GM18517 (cell line): ENCODE measurements around the gene TAS2R3.
"Not testable (repeated sequence)": the region's sequence is repeated elsewhere in the genome, so short reads cannot be mapped to it uniquely, and the experiment has no call there.

Source experiments
- ATAC-seq: cut with Tn5 transposase; IDR thresholded peaks from one replicate; pipeline ENCODE4 v1.9.1; 2021; ENCODE audit warnings: mild to moderate bottlenecking, moderate library complexity; ENCODE audit not compliant: unreplicated experiment

The TAS2R3 gene, protein sequence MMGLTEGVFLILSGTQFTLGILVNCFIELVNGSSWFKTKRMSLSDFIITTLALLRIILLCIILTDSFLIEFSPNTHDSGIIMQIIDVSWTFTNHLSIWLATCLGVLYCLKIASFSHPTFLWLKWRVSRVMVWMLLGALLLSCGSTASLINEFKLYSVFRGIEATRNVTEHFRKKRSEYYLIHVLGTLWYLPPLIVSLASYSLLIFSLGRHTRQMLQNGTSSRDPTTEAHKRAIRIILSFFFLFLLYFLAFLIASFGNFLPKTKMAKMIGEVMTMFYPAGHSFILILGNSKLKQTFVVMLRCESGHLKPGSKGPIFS

GRCh38 chr7:141763797-141764196 lies at the start of gene TAS2R3:
Gene TAS2R3 (plus strand): TSS chr7:141764097. CDS start chr7:141764159, 62 bp downstream.
- no peak for ATAC-seq

DNA sequence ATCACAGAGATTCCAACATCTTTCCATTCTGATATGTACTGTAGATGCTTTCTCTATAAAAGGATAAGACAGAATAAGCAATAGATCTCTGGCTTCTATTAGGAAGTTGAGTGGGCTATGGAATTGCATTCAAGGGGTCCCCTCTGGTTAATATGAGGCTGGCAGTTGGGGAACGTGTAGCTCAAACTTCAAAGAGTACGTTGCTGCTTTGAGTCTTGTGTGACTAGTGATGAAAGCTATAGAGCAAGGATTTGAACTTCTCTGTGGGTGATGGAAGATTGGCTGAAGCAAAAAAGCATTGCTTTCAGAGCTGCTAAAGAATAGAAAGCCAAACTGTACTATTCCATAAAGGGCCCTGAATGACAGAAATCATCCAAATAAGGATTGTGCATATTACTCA lies 49.3 kb upstream of the TAS2R3 start:
- ATAC-seq = no peak

DNA sequence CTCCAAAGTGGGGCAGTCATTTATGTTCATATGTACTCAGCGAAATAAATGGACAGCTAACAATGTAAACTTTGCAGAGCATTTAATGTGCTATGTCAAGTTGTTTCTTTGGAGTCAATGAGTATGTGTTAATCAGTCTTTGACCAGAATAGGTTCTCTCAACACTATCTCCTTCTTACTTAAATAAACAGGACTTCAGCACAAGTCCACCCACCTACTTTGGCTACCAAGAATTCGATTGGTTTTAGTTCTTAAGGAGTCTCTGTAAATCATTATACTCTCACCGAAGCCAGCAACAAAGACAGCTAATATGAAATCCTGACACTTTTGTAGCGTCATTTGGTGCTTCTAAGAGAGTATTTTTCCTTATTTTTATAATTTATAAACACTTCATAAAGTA lies 48.9 kb upstream of the TAS2R3 start:
- no peak for ATAC-seq

GRCh38 chr7:141715794-141716689 lies 47.9 kb upstream of the TAS2R3 start:
- ATAC-seq = no peak

GRCh38 chr7:141717450-141717849 lies 46.4 kb upstream of the TAS2R3 start:
- ATAC-seq = no peak

DNA sequence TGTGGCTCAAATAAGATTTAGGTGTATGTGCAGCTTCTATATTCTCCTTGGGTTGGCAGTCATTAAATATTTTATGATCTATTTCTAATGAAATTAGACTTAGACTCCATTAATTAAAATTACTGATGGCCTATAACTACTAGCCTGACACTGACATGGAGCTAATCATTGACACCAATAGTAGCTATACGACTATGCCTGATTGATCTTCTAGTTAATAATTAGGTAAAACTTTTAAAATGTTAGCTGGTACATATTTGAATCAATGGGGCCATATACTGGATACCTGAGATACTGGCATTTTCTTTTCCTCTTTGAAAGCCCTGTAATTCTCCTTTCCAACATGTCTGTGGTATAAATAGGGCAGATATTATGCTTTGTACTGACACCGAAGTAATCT lies 41.4 kb upstream of the TAS2R3 start:
- no peak for ATAC-seq

- ATAC-seq = no peak
These were observed 34.9 kb upstream of the TAS2R3 start for GRCh38 chr7:141729020-141729419.

- no peak for ATAC-seq
These were observed 32.3 kb upstream of the TAS2R3 start for GRCh38 chr7:141731476-141732149.

GRCh38 chr7:141737118-141737835 lies 26.6 kb upstream of the TAS2R3 start:
- no peak for ATAC-seq

DNA sequence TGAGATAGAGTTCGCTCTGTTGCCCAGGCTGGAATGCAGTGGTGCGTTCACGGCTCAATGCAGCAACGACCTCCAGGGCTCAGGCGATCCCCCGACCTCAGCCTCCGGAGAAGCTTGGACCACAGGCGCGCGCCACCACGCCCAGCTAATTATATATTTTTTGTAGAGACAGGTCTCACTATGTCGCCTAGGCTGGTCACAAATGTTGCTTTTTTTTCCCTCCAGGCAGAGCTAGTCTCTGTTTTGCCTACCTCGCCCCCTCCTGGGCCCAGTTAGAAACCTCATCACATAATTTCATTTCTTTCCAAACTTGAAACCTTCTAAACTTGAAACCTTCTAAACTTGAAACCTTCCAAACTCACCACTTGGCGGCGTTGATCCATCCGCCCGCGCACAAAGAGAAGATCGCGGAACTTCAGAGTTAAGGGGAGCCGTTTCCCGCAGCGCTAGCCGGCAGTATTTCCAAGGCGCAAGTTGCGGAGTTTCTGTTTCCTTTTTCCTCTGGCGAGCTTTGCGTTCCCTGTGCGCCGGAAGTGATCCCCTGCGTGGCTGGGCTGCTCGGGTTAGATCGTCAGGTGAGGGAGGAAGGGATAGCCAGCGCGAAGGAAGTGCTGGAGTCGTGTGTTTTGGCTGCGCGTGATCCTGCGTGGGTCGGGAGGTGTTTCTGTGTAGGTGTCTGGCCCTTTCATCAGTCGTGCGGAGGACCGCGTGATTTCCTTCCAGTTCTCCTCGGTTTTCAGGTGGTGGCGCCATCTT lies 25.9 kb upstream of the TAS2R3 start, which contains the start of gene SSBP1:
TSS of gene SSBP1 (plus strand) at position 523 of the 756 bp plus-strand sequence. CDS start 809 bp downstream, outside the sequence.
- peak; percentile 91 for ATAC-seq

DNA sequence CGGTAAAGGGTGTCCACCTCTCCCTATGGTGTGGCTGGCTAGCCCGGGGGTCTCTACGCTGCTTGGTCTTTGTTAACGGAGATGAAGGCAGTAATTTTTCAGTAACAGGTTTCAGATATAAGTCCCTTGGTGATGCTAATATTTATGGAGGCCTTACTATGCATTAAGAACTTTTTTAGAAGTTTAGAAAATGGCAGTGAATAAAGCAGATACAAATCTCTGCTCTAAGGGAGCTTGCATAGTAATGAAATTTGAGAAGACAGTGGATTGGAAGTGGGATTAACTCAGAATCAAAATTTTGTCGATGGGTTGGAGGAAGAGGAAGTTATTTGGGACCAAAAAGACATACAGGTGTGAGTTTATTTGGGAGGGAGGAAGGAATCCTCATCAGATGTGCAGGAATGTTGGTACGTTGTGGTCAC lies 25.3 kb upstream of the TAS2R3 start:
- no peak for ATAC-seq

DNA sequence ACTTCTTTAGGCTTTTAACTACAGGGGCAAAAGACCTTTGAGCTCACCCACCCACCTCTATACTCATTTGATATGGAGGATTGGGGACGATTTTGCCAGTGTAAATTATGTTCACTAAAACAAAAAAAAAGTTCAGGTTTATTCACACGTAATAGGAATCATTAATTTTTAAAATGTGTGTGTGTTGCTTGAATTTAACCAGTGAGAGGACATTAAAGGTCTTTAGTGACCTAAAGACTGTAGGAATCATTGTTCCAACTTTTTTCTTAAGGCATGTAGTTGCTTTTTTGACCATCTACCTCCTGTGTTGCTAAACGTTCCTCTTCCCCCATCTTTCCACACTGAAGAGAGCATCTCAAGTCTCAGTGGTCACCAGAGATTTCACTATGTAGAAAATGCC lies 24.6 kb upstream of the TAS2R3 start:
- no peak for ATAC-seq

- no peak for ATAC-seq
These were observed 21.7 kb upstream of the TAS2R3 start for GRCh38 chr7:141742229-141742628.

DNA sequence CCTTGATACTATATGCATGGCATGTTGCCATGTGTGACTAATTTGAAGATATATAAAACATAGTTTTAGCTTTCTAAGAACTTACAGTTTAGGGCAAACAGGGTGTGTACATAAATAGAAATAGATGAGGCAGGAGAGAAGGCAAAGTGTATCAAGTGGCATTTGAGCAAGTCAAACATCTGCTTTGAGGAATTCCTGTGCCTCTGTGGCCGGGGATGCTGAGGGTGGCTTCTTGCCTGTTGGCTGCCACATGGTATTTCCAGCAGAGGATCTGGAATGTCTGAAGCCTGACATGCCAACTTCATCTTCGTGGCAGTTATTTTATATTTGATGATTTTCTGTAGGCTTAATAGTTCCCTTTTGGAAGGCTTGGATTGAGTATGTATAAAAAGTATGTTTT lies 19.8 kb upstream of the TAS2R3 start:
- no peak for ATAC-seq

DNA sequence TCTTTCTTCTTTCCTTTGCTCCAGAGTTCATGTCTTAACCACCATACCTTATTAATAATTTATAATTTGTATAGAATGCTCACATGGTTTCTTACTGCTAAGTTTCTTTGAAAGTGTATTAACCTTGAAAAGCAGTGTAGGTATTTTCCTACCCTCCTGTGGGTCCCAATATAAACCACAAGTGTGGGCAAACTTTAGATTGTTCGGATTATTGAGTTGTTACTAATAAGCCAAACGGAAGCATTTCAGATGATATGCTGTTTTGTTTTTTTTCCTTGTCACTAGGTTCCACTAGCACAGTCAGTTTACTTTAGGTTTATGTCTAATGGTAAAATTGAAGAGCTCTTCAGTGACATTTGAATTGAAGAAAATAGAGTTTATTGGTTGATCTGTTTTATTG lies 15.5 kb upstream of the TAS2R3 start:
- no peak for ATAC-seq

DNA sequence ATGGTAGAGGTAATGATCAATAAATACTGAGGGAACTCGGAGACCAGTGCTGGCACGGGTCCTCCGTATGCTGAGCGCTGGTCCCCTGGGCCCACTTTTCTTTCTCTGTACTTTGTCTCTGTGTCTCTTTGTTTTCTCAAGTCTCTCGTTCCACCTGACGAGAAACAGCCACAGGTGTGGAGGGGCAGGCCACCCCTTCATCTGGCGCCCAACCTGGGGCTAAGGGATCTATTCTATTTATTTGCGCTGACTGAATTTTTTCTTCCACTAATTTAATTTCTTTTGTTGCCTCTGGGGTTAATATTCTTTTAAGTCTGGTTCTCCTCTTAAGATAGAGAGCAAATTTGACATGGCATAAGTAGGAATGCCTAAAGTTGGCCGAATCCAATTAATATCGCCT lies 12.0 kb upstream of the TAS2R3 start:
- ATAC-seq = not testable (repeated sequence)

GRCh38 chr7:141752634-141753033 lies 11.3 kb upstream of the TAS2R3 start:
- ATAC-seq = no peak

GRCh38 chr7:141754939-141755338 lies 9.0 kb upstream of the TAS2R3 start:
- no peak for ATAC-seq

- ATAC-seq = not testable (repeated sequence)
These were observed 6.2 kb downstream of the TAS2R3 start for GRCh38 chr7:141770083-141770583.

GRCh38 chr7:141776374-141776773 lies 12.5 kb downstream of the TAS2R3 start, which contains the start of gene TAS2R4:
Gene TAS2R4 (plus strand): TSS chr7:141776674. CDS start chr7:141778489, 1,815 bp downstream.
- no peak for ATAC-seq
